GM10248 (cell line): Measurements from ENCODE around the gene MGRN1.

Experiments used
- CTCF ChIA-PET: fragments of 300-600 bp; sonication (Branson Sonifier 250); formaldehyde crosslinking; extraction: SDS; loops from one replicate; lab custom pipeline; 2021; ENCODE audit warnings: antibody characterized with exemption; lab: Yijun Ruan, JAX
- POLR2A ChIA-PET: fragments of 350-650 bp; sonication (Branson Sonifier 250); formaldehyde crosslinking; extraction: SDS; loops from one replicate; lab custom pipeline; 2020; ENCODE audit warnings: antibody characterized with exemption; lab: Yijun Ruan, JAX
- DNase-seq: peaks from one replicate; pipeline ENCODE4 v3.0.0; 2012; ENCODE audit errors: extremely low spot score
- TF ChIP-seq, protein P1 (sequence below): IDR thresholded peaks from 2 replicates; pipeline ENCODE4 v1.5.1; 2012; ENCODE audit warnings: mild to moderate bottlenecking, low read depth; ENCODE audit errors: extremely low read depth, missing control alignments, control extremely low read depth

The MGRN1 gene

DNA sequence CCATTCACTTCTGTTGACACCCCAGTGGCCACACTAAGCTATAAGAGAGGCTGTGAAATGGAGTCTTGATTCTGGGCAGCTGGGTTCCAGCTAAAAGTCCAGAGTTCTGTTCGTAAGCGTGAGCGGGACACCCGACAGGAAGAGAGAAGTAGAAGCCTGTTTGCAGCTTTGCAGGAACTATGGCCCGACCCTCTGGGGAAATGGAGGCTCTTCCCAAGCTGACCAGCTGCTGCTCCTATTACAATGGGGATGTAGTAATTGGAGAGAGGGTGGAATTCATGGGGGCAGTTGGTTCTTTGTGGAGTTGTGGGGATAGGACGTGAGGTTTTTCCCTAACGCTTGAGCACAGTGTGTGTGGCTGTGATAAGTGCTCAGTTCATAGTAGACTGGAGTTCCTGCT lies 38.3 kb upstream of the MGRN1 start:
- ChIA-PET POLR2A (no interaction called here), CTCF (interaction anchor here (0.8 to 4.4 kb wide), 26 partner anchors 9 to 332 kb away, joined by 3 to 39 read pairs (median 6); partner anchors contain the start of gene C16orf96)
- no peak for DNase-seq
- TF ChIP-seq, protein P1, sequence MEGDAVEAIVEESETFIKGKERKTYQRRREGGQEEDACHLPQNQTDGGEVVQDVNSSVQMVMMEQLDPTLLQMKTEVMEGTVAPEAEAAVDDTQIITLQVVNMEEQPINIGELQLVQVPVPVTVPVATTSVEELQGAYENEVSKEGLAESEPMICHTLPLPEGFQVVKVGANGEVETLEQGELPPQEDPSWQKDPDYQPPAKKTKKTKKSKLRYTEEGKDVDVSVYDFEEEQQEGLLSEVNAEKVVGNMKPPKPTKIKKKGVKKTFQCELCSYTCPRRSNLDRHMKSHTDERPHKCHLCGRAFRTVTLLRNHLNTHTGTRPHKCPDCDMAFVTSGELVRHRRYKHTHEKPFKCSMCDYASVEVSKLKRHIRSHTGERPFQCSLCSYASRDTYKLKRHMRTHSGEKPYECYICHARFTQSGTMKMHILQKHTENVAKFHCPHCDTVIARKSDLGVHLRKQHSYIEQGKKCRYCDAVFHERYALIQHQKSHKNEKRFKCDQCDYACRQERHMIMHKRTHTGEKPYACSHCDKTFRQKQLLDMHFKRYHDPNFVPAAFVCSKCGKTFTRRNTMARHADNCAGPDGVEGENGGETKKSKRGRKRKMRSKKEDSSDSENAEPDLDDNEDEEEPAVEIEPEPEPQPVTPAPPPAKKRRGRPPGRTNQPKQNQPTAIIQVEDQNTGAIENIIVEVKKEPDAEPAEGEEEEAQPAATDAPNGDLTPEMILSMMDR: no peak

DNA sequence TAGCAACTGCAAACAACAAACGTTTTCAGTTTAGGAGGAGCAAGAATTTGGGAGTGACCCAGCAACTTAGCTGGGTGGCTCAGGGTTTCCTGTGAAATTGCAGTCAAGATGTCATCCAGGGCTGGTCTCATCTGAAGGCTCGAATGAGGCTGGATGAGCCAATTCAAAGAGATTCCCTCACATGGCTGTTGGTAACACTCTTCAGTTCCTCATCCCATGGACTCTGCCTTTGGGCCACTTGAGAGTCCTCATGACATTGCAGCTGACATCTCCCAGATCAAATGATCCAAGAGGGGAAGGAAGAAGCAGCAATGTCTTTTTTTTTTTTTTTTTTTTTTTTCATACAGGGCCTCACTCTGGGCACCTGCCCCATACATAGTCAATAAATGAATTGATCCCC lies 36.2 kb upstream of the MGRN1 start:
- TF ChIP-seq, protein P1: no peak
- CTCF ChIA-PET: interaction anchor here (1.3 to 2.3 kb wide), 3 partner anchors 82 to 112 kb away, joined by 4 to 8 read pairs (median 5); partner anchors contain the start of gene HMOX2
- no peak for DNase-seq
- POLR2A ChIA-PET: interaction anchor here (0.5 kb wide), 1 partner anchor 47 kb away, joined by 4 read pairs; no protein-coding TSS in a partner anchor

DNA sequence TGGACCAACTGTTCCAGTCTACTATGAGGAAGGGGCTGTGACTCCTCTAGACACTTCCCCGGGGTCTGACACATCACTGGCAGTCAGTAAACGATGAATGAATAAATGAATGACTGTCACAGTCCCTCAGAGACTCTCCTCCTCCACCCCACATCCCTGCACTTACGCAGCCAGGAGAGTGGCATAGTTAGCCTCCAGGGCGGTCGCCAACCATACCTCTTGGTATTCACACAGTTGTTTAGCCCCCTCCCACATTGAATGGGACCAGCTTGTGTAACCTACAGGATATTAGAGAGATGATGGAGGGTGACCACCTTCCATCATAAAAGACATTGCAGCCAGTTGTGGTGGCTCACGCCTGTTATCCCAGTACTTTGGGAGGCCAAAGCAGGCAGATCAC lies 35.7 kb upstream of the MGRN1 start:
- CTCF ChIA-PET: interaction anchor here (1.3 to 2.3 kb wide), 3 partner anchors 82 to 113 kb away, joined by 4 to 8 read pairs (median 5); partner anchors contain the start of gene HMOX2
- POLR2A ChIA-PET: no interaction called here
- no peak for DNase-seq
- TF ChIP-seq, protein P1: no peak

DNA sequence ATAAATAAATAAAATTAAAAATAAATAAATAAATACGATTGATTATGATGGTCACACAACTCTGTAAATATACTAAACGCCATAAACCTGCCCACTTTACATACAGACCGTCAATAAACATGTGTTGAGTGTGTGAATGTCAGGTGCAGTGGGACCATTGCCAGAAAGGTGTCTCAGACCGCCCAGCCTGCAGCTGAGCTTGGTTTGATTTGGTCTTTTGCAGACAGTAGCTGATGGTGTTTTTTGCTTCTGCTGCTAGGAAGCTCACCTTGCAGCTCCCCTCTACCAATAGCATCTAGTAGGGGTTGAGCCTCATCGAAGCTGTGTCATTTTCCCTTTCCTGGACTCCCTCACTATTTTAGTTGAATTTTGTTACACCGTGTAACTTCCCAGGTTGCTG lies 33.4 kb upstream of the MGRN1 start:
- ChIA-PET POLR2A (interaction anchor here (0.7 kb wide), 1 partner anchor 11 kb away, joined by 5 read pairs; no protein-coding TSS in a partner anchor), CTCF (interaction anchor here (0.7 to 1.5 kb wide), 3 partner anchors 35 to 89 kb away, joined by 3 read pairs; partner anchors contain the start of gene C16orf96)
- TF ChIP-seq, protein P1: no peak
- no peak for DNase-seq

DNA sequence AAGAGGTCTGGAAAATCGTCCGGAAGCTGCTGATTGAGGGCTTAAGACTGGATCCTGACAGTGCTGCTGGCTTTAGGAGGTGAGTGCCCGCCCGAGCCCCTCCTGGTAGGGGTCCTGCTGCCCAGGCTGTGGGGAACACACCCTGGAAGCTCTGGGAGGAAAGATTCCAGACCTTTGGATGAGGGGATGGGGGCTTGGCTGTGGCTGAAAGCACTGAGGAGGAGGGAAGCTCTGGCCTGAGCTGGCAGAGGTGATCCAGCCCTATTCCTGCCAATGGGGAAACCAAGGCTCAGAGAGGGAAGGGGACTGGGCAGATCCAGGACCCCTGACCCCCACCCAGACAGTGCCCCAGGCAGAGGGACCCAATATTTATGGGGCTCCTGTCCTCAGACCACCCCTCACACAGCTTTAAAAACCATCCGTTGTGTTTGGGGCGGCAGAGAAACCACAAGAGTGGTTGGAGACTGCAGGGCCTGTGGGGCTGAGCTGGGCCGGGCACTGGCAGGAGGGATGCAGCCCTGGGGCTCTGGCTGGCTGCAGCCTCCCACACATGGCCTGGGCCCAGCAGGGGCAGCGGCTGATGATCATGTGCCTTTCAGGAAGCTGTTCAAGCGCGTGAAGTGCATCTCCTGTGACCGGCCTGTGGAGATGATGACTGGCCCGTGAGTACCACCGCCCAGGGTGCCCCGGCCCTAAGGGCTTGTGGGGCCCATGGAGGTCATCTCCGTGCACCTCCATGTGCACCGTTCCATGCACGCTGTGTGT lies 32.7 kb upstream of the MGRN1 start:
- no peak for DNase-seq
- POLR2A ChIA-PET: no interaction called here
- TF ChIP-seq, protein P1: no peak
- CTCF ChIA-PET: interaction anchor here (1.0 to 1.5 kb wide), 2 partner anchors 36 to 43 kb away, joined by 3 read pairs; partner anchors contain the start of gene C16orf96

DNA sequence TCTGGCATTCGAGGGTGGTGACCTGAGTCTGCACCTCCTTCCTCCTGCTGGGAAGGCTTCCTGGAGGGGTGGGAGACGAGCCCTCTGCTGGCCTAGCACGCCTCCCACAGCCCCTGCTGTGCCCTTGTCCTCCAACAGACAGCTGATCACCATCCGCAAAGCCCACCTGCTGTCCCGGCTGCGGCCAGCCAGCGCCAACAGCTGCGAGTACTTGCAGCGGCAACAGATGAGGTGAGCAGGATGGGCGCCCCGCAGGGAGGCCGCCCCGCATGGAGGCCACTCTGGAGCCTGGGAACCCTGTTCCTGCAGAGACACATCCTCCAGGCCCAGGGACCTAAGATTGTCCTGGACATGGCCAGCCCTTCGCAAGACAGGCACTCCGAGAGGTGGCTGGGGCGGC lies 31.5 kb upstream of the MGRN1 start:
- POLR2A ChIA-PET: no interaction called here
- TF ChIP-seq, protein P1: no peak

More for the DNA sequence above, 31.5 kb upstream of the MGRN1 start:
- CTCF ChIA-PET: no interaction called here
- DNase-seq: no peak
